GM13977 (cell line): ENCODE results near the gene MACROD2.

ENCODE experiments used
- DNase-seq: peaks from one replicate; pipeline ENCODE4 v3.0.0; 2012; ENCODE audit warnings: low spot score
- in situ Hi-C: fragments of 300-500 bp; cut with MboI; formaldehyde crosslinking; loops from one replicate; pipeline ENCODE4 v1.12.0; 2022; ENCODE audit warnings: low sequenced_read_pairs, low pct_unique_long_range_greater_than_20kb, mixed read lengths, inconsistent platforms; ENCODE audit not compliant: unreplicated experiment
- TF ChIP-seq, protein P1 (sequence below): IDR thresholded peaks from 2 replicates; pipeline ENCODE4 v1.5.1; 2012; ENCODE audit warnings: mild to moderate bottlenecking, control low read depth; ENCODE audit not compliant: insufficient read depth; ENCODE audit errors: extremely low read depth, missing control alignments

MACROD2 gene

DNA sequence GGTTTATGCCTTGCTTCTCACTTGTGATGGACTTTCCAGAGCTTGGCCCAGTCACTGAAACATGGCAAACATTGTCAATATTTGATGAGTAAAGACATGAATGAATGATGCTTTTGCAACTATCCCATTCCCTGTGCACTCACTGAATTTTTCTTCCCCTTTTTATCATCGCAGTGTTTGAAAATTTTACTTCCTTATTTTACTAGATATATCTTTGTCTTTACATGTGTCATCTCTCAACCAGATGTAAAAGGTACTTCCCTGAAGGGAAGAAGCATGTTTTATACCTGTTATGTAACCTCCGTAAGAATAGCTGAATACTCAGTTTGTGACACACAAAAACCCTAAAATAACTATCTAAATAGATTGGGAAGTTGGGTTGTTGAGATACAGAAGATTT lies 886.8 kb downstream of the MACROD2 start:
- in situ Hi-C loops: no loop called here
- TF ChIP-seq, protein P1, sequence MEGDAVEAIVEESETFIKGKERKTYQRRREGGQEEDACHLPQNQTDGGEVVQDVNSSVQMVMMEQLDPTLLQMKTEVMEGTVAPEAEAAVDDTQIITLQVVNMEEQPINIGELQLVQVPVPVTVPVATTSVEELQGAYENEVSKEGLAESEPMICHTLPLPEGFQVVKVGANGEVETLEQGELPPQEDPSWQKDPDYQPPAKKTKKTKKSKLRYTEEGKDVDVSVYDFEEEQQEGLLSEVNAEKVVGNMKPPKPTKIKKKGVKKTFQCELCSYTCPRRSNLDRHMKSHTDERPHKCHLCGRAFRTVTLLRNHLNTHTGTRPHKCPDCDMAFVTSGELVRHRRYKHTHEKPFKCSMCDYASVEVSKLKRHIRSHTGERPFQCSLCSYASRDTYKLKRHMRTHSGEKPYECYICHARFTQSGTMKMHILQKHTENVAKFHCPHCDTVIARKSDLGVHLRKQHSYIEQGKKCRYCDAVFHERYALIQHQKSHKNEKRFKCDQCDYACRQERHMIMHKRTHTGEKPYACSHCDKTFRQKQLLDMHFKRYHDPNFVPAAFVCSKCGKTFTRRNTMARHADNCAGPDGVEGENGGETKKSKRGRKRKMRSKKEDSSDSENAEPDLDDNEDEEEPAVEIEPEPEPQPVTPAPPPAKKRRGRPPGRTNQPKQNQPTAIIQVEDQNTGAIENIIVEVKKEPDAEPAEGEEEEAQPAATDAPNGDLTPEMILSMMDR: no peak
- no peak for DNase-seq

DNA sequence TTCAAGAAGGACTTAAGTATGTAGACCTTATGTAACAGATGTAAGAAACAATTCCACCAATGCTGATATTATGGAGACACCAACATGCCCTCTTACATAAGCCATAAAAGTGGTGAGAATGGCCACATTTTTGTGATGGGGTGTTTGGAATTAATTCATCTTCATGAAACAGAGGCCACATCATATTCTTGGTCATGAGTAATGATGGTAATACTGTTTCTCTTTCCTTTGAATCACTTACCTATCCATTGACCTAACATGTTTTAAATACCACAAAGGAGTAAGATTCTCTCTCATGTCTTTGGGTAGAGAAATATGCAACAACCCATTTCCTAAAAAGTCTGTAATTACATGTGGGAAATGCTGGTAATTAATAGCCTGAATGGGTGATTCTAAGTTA lies 887.5 kb downstream of the MACROD2 start:
- in situ Hi-C loops: no loop called here
- TF ChIP-seq, protein P1: no peak
- DNase-seq: no peak

DNA sequence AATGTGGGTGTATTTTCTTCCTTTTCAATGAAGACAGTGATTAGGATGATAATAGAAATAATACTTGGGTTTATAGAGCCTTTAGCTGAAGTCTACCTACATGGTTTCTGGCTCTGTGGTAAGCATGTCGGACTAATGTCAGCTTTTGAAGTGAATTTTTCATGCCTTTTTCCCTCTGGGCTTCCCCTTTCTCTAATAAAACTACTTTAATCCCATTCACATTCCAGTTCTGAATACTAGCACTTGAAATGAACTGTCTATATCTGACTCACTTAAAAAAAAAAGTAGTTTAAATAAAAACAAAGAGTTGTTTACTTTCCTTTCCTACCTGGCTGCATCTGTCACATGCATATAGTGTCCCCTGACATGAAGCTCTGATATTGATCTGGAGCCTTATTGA lies 888.0 kb downstream of the MACROD2 start:
- DNase-seq: no peak
- TF ChIP-seq, protein P1: no peak
- in situ Hi-C loops: no loop called here

DNA sequence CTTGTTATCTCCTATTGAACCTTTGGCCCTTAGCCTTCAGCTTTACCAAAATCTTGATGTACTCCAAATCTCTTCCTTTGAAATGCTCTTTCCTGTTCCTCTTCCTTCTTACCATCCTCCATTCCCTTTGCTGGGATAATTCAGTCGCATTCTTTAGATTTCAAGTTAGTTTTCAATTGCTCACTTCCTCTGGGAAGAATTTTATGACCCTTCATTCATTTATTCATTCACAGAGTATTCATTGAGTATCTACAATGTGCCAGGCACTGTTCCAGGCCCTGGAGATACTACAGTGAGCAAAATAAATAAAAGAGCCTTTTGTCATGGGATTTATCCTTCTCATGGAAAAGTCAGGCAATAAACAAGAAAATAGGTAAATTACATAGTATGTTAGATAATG lies 890.3 kb downstream of the MACROD2 start:
- DNase-seq: no peak
- in situ Hi-C loops: no loop called here
- TF ChIP-seq, protein P1: no peak

DNA sequence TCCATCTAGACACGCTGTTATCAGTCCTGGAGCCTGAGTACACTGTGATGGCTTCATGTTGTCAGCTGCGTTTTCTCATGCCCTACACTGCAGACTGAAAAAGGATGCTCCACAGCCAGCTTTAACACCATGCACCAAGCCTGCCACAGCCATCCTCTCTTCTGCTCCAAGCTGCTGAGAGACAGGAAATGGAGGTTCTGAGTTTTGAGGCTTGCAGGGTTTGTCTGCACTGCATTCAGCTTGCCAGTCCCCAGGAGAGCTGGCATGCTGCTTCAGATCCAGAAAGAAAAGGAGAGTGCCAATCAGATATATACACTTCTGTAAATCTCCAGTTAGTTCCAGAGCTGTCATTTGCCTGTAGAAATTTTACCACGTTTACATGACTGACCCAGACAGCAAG lies 892.8 kb downstream of the MACROD2 start:
- in situ Hi-C loops: no loop called here
- DNase-seq: no peak
- TF ChIP-seq, protein P1: no peak

DNA sequence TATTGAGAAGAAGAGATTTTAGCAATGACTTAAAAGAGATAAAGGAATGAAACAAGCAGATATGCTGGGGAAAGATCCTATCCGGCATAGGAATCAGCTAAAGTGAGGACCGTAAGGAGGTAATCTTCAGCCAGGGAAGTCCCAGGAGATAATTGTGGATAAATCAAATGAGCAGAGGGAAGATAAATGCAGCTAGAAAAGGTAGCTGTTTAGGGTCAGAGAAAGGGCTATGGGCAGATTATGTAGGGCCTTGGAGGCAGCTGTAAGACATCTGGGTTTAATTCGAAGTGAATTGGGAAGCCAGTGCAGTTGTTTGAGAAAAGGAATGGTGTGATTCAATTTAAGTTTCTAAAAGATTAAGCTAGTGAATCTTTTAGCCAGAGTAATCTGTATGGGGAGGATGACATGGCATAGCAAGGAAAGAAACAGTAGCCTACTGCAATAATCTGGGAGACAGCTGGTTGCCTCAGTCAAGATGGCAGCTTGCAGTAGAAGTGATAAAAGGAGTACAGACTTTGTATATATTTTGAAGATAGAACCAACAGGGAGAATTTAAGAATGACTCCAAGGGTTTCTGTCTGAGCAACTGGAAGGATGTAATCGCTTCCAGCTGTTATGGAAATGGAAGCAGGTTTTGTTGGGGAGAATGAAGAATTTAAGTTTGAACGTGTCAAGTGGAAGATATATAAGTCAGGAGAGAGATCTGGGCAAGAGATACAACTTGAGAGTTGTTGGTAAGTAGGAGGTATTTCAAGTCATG lies 894.4 kb downstream of the MACROD2 start:
- DNase-seq: no peak
- in situ Hi-C loops: no loop called here
- TF ChIP-seq, protein P1: no peak
